HUES48 (cell line): Measurements from ENCODE around the gene UBQLN1.
A peak's percentile ranks its signal among the peaks of the same experiment; 100 is the strongest.

ENCODE experiments used
- H3K27ac ChIP-seq: one replicate; pipeline ENCODE4 v1.7.0; 2013; ENCODE audit warnings: low read depth, low read length, inconsistent platforms
- H3K27me3 ChIP-seq: 2 replicates; pipeline ENCODE4 v1.6.1; 2013; ENCODE audit warnings: mild to moderate bottlenecking, low read length; ENCODE audit not compliant: control insufficient read depth, insufficient read depth
- H3K36me3 ChIP-seq: 2 replicates; pipeline ENCODE4 v1.6.1; 2013; ENCODE audit warnings: low read length; ENCODE audit not compliant: control insufficient read depth, insufficient read depth
- H3K4me1 ChIP-seq: 2 replicates; pipeline ENCODE4 v1.6.1; 2013; ENCODE audit warnings: mild to moderate bottlenecking, low read length; ENCODE audit not compliant: control insufficient read depth, insufficient read depth
- H3K4me3 ChIP-seq: 2 replicates; pipeline ENCODE4 v1.5.1; 2013; ENCODE audit warnings: mild to moderate bottlenecking, low read depth, low read length
- H3K9ac ChIP-seq: 2 replicates; pipeline ENCODE4 v1.6.1; 2013; ENCODE audit warnings: mild to moderate bottlenecking, low read depth, low read length, moderate library complexity
- H3K9me3 ChIP-seq: 2 replicates; pipeline ENCODE4 v1.6.1; 2013; ENCODE audit warnings: low read length; ENCODE audit not compliant: control insufficient read depth, insufficient read depth

Gene UBQLN1

GRCh38 chr9:83688921-83689320 lies 18.8 kb downstream of the UBQLN1 start:
- H3K27ac ChIP-seq = no peak overlapping the region
- no peaks in the 10 kb centered on the region for H3K9me3 ChIP-seq
- 0 out of 2 replicates have a peak, but pooled peaks cover 9% of the 10 kb centered on the region for H3K36me3 ChIP-seq

GRCh38 chr9:83681490-83681889 lies 26.3 kb downstream of the UBQLN1 start:
- Histone ChIP-seq H3K27ac (no peak overlapping the region), H3K36me3 (peaks cover 62% of the 10 kb centered on the region), H3K27me3 (no peaks in the 10 kb centered on the region), H3K4me3 (no peak overlapping the region), H3K4me1 (peaks cover 8% of the 10 kb centered on the region), H3K9ac (no peak overlapping the region), H3K9me3 (no peaks in the 10 kb centered on the region)

More at GRCh38 chr9:83688921-83689320, 18.8 kb downstream of the UBQLN1 start:
- H3K27me3 ChIP-seq = no peaks in the 10 kb centered on the region
- H3K4me1 ChIP-seq = peaks cover 5% of the 10 kb centered on the region; the same call in 1 of the 2 replicates
- H3K4me3 ChIP-seq = no peak overlapping the region
- no peak overlapping the region for H3K9ac ChIP-seq

GRCh38 chr9:83680233-83680632 lies 27.5 kb downstream of the UBQLN1 start:
- H3K27ac ChIP-seq = peak overlapping the region; percentile 29

DNA sequence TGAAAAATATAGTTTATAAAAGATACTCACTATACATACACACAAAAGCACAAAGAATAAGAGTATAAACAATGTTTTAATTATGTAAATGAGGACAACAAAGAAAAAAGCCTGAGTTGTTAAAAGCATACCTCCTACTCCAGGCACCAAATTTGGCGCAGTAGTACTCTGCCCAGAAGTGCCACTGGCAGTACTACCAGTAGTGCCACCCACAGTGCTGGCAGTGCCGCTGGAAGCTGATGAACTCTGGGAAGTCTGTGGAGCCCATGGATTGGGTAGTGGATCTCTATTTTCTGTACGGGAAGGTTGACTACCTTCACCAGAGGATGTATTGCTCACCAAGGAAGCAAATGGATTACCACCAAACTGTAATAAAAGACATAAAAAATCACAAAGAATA lies 30.2 kb downstream of the UBQLN1 start:
- H3K36me3 ChIP-seq = peaks cover 90% of the 10 kb centered on the region
- H3K27me3 ChIP-seq = no peaks in the 10 kb centered on the region
- no peak overlapping the region for H3K4me3 ChIP-seq
- no peaks in the 10 kb centered on the region for H3K9me3 ChIP-seq
- peaks cover 8% of the 10 kb centered on the region for H3K4me1 ChIP-seq
- H3K27ac ChIP-seq = no peak overlapping the region
- no peak overlapping the region for H3K9ac ChIP-seq

More at GRCh38 chr9:83680233-83680632, 27.5 kb downstream of the UBQLN1 start:
- H3K4me3 ChIP-seq = no peak overlapping the region
- H3K9me3 ChIP-seq = no peaks in the 10 kb centered on the region
- H3K4me1 ChIP-seq = peaks cover 8% of the 10 kb centered on the region
- H3K36me3 ChIP-seq = peaks cover 74% of the 10 kb centered on the region
- H3K27me3 ChIP-seq = no peaks in the 10 kb centered on the region
- H3K9ac ChIP-seq = no peak overlapping the region

DNA sequence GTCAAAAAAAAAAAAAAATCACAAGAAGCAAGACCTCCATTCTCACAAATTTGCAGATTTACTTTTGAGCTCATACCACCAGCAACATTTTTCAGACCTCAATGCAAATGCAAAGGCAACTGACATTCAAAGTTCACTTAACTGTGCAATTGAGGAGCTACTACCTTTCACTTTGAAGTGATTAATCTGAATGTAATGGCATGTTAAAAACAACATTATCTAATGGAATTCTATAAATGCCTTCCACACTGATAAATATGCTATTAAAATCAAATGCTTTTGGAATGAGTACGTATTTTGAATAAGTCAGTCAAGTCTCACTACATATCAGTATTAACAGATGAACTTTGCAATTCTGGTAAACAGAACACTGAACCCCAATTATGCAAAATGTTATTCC lies 32.3 kb downstream of the UBQLN1 start:
- H3K27me3 ChIP-seq = no peaks in the 10 kb centered on the region
- peaks cover 91% of the 10 kb centered on the region for H3K36me3 ChIP-seq
- no peak overlapping the region for H3K27ac ChIP-seq
- H3K9ac ChIP-seq = no peak overlapping the region
- no peaks in the 10 kb centered on the region for H3K9me3 ChIP-seq
- peaks cover 3% of the 10 kb centered on the region for H3K4me1 ChIP-seq
- no peak overlapping the region for H3K4me3 ChIP-seq

GRCh38 chr9:83671451-83671850 lies 36.3 kb downstream of the UBQLN1 start:
- Histone ChIP-seq H3K9me3 (no peaks in the 10 kb centered on the region), H3K27me3 (no peaks in the 10 kb centered on the region), H3K36me3 (peaks cover 94% of the 10 kb centered on the region)

GRCh38 chr9:83670381-83670780 lies 37.4 kb downstream of the UBQLN1 start:
- H3K27me3 ChIP-seq = no peaks in the 10 kb centered on the region
- H3K4me3 ChIP-seq = no peak overlapping the region

More at GRCh38 chr9:83671451-83671850, 36.3 kb downstream of the UBQLN1 start:
- H3K4me1 ChIP-seq = no peaks in the 10 kb centered on the region
- H3K9ac ChIP-seq = no peak overlapping the region
- no peak overlapping the region for H3K27ac ChIP-seq
- H3K4me3 ChIP-seq = no peak overlapping the region

GRCh38 chr9:83669067-83669466 lies 38.7 kb downstream of the UBQLN1 start:
- Histone ChIP-seq H3K27ac (no peak overlapping the region), H3K27me3 (no peaks in the 10 kb centered on the region), H3K4me1 (no peaks in the 10 kb centered on the region), H3K36me3 (peaks cover 94% of the 10 kb centered on the region), H3K9ac (no peak overlapping the region), H3K9me3 (no peaks in the 10 kb centered on the region), H3K4me3 (no peak overlapping the region)

More at GRCh38 chr9:83670381-83670780, 37.4 kb downstream of the UBQLN1 start:
- Histone ChIP-seq H3K9ac (no peak overlapping the region), H3K4me1 (no peaks in the 10 kb centered on the region), H3K9me3 (no peaks in the 10 kb centered on the region), H3K36me3 (peaks cover 94% of the 10 kb centered on the region), H3K27ac (no peak overlapping the region)

GRCh38 chr9:83665580-83666200 lies 42.1 kb downstream of the UBQLN1 start:
- H3K9ac ChIP-seq = no peak overlapping the region
- no peak overlapping the region for H3K4me3 ChIP-seq
- no peaks in the 10 kb centered on the region for H3K9me3 ChIP-seq
- H3K27ac ChIP-seq = no peak overlapping the region
- no peaks in the 10 kb centered on the region for H3K4me1 ChIP-seq
- no peaks in the 10 kb centered on the region for H3K27me3 ChIP-seq
- H3K36me3 ChIP-seq = peaks cover 97% of the 10 kb centered on the region

DNA sequence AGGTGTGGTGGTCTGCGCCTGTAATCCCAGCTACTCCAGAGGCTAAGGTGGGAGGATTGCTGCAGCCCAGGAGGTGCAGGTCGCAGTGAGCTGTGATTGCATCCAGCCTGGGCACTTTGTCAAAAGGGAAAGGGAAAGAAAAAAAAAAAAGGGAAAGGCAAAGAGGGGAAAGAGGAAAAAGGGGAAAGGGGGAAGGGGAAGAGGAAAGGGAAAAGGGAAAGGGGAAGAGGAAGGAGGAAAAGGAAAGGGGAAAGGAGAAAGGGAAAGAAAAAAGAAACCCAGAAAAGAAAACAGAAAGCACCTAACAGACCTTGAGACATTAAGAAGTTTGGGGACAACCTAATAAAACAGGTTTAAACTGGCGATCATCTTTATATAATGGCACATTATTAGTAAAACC lies 44.8 kb downstream of the UBQLN1 start:
- Histone ChIP-seq H3K27me3 (no peaks in the 10 kb centered on the region), H3K27ac (no peak overlapping the region), H3K9me3 (no peaks in the 10 kb centered on the region), H3K4me3 (no peak overlapping the region), H3K9ac (no peak overlapping the region), H3K36me3 (peaks cover 97% of the 10 kb centered on the region), H3K4me1 (no peaks in the 10 kb centered on the region)

DNA sequence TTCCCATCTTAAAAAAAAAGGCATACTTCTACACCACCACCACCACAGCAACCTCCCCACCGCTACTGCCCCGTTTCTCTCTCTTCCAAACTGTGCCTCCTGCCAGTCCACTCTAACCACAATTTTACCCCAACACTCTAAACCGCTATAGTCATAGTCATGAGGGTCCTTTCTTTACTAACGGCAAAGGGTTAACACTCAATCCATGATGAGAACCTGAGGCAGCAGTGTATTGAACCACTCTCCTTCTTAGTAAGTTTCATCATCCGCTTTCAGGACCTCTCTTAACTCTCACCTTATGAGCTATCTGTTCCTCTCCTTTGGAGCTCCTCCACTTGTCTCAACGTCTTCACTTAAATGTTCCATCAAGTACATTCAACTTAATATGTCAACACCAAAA lies 50.8 kb downstream of the UBQLN1 start:
- Histone ChIP-seq H3K27ac (no peak overlapping the region), H3K4me3 (no peak overlapping the region), H3K4me1 (peaks cover 8% of the 10 kb centered on the region; the same call in 1 of the 2 replicates), H3K9ac (no peak overlapping the region), H3K27me3 (no peaks in the 10 kb centered on the region), H3K9me3 (no peaks in the 10 kb centered on the region), H3K36me3 (peaks cover 80% of the 10 kb centered on the region)
